Hepatocyte (in vitro differentiated cells): ENCODE results near the gene INTS4.

Source experiments
- EZH2 ChIP-seq: fragments of 200-600 bp; sonication (generic); IDR thresholded peaks from 2 replicates; pipeline ENCODE4 v1.6.1; 2016; ENCODE audit warnings: antibody characterized with exemption, mild to moderate bottlenecking, borderline replicate concordance
- TF ChIP-seq, protein P1 (sequence below): fragments of 200-600 bp; sonication (generic); IDR thresholded peaks from 2 replicates; pipeline ENCODE4 v1.5.1; 2016; ENCODE audit warnings: antibody characterized with exemption, mild to moderate bottlenecking; ENCODE audit not compliant: poor library complexity

DNA sequence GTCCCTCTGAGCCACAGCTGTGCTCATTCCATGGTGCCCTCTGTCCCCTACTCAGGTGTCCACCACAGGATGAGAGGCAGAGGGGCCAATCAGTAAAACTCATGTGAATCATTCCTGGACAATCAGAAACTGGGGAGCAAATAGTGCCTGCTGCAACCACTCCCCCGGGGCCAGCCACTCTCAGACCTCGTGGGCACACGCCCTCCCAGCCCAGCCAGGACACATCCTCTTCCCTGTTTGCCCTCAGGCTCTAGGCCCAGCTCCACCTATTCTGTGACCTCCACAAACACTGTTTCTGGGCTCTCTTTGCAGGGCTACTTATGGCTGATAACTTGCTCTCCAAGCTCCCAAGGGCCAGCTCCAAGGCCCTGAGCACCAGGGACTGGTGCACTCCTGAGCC lies 42.6 kb upstream of the INTS4 start:
- TF ChIP-seq, protein P1, sequence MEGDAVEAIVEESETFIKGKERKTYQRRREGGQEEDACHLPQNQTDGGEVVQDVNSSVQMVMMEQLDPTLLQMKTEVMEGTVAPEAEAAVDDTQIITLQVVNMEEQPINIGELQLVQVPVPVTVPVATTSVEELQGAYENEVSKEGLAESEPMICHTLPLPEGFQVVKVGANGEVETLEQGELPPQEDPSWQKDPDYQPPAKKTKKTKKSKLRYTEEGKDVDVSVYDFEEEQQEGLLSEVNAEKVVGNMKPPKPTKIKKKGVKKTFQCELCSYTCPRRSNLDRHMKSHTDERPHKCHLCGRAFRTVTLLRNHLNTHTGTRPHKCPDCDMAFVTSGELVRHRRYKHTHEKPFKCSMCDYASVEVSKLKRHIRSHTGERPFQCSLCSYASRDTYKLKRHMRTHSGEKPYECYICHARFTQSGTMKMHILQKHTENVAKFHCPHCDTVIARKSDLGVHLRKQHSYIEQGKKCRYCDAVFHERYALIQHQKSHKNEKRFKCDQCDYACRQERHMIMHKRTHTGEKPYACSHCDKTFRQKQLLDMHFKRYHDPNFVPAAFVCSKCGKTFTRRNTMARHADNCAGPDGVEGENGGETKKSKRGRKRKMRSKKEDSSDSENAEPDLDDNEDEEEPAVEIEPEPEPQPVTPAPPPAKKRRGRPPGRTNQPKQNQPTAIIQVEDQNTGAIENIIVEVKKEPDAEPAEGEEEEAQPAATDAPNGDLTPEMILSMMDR = no peak
- no peak for TF ChIP-seq EZH2
